HG03571 (cell line): Measurements from ENCODE around the gene ZNF280A.
"Not testable (repeated sequence)": the region's sequence is repeated elsewhere in the genome, so short reads cannot be mapped to it uniquely, and the experiment has no call there.

ENCODE experiments used
- ATAC-seq: cut with Tn5 transposase; IDR thresholded peaks from one replicate; pipeline ENCODE4 v1.9.1; 2021; ENCODE audit not compliant: unreplicated experiment

Gene ZNF280A

DNA sequence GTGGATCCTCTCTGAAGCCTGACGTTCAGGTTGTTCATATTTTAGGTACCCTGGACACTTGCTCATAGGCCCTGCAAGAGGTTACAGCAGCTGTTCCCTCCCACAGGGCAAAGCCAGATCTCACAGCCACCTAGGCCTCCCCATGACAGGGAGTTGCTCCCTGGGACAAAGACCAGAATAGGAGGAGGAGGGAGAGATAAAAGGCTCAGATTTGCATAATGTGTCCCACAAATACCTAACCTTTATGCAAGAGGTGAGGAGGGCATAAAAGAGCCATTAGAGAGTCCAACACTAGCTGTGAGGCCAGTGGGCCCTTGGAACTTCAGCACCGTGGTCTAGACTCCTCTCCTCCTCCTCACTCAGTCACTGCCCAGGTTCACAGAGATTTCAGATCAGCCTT, 45.3 kb downstream of the ZNF280A start:
- ATAC-seq: no peak

GRCh38 chr22:22471104-22471503, 49.0 kb downstream of the ZNF280A start:
- not testable (repeated sequence) for ATAC-seq

GRCh38 chr22:22469527-22469926, 50.5 kb downstream of the ZNF280A start:
- ATAC-seq: no peak

- not testable (repeated sequence) for ATAC-seq
These were observed 51.1 kb downstream of the ZNF280A start for GRCh38 chr22:22468794-22469469.

DNA sequence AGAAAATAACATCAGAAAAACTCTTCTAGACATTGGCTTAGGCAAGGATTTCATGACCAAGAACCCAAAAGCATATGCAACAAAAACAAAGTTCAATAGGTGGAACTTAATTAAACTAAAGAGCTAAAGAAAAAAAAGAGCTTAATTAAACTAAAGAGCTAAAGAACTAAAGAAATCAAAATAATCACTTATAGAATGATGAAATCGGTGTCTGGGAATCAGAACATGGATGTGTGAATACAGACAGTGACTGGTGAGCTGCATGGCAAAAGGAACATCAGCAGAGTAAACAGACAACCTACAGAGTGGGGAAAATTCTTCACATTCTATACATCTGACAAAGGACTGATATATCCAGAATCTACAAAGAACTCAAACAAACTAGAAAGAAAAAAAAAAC, 53.0 kb downstream of the ZNF280A start:
- ATAC-seq: no peak

- ATAC-seq: no peak
These were observed 54.3 kb downstream of the ZNF280A start for GRCh38 chr22:22465782-22466181.

DNA sequence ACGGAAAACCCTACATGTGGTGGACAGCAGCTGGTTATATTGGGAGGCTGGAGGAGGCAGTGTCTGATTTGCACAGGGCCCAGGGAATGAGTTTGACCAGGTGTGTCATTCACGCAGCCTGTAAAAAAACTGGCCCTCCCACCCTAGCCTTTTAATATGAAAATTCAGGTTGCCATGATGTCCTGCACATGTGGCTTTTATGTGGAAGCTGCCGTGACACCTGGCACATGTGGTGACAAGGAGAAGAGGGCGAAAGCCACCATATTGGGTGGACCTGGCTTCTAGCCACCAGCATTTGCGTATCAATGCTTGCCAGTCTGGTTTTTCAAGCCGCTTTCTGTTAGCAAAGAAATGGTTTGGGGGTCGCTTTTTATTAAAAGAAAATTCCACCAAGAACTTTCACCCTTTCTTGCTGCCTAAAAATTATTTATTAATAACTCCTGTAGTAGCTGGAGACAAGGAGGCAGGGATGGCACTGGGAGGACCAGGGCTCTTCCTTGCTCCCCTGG, 54.9 kb downstream of the ZNF280A start:
- no peak for ATAC-seq

GRCh38 chr22:22464541-22465054, 55.5 kb downstream of the ZNF280A start:
- no peak for ATAC-seq

DNA sequence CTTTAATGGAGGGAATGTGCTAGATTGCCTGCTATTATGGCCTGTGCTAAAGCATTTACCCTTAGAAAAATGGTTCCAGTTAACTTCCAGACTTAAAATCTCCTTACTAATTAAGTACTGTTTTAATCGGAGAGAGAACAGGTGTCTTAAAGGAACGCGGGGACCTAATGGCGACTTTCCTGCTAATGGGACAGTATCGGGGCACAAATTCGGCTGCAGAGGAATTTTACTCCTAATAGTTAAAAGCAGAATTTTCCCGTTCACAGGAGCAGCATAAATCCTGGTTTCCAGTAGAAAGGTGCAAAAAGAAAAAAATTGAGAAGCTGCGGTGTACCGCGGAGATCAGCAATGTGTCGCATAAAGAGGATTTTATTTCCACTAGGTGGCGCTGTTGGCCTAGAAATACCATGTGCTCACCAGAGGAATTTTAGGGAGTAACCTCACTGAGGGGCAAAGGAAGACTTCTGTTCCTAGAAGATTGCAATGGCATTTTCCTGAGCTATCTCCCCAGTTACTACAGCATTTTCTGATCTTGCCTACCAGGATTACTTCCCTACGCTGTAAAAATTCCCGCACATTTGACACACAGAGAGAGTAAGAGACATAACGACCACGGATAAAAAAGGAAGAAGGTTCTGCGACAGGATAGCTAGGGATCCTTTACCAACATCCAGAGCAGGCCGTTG, 56.1 kb downstream of the ZNF280A start:
- no peak for ATAC-seq
